Stimulated activated naive CD4-positive, alpha-beta T cell (primary cell): ENCODE measurements around the gene VAMP4.

ENCODE experiments used
- DNase-seq, 6 experiments: peaks; one replicate each; lab custom pipeline; 2025; lab: John Stamatoyannopoulos, UW

The VAMP4 gene

DNA sequence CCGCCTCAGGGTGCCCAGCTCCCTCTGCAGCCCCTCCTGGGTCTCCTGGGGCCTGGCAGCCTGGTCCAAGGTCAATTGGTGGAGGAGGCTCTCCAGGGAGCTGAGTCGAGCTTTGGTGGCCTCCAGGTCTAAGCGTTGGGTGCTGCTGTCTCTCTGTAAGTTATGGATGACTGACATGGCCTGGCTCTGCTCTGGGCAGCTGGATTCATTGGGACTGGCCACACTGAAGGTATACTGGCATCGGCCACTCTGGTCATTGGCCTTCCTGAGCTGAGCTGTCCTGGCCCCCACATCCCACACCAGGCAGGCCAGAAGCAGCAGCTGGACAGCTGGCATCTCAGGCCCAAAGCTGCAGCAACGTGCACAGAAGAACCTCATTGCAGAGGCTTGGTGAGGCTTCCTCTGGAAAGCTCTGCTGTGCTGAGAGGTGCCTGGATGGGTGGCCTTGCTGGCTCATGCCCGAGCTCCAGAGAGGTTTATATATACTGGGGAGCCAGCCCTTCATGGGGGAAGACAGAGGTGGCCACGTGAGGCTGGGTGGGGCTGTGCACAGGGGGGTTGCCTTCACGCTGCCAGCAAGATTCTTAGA is 89.5 kb downstream of the VAMP4 start, which contains the start of gene MYOC:
TSS of gene MYOC (minus strand) at position 455 of the 589 bp plus-strand sequence. CDS start at position 378, 77 bp downstream.
- DNase-seq, result no peak
